ENCODE measurements around the gene UTF1. TPM values are rescaled to one million over a fixed set of nuclear protein-coding genes. Genes with fewer than 3 reads are reported as not detected.

UTF1 gene
- total and polyA plus RNA-seq, 2 of the 8 experiments (the other 6 are each of a cell fraction or from before 2014, with no cell fraction given) = 0.47 to 21.8 TPM

GRCh38 chr10:133189256-133189655 is 40.8 kb upstream of the UTF1 start (continued):
- no peak for TF ChIP-seq MAFK (IDR thresholded peaks at IDR 0.05; ENCODE audit: low read depth, low read length)
- TF ChIP-seq GABPA (IDR thresholded peaks at IDR 0.05; ENCODE audit: borderline replicate concordance, insufficient read depth, low read length) = no peak
- TF ChIP-seq RBBP5 (IDR thresholded peaks at IDR 0.05; ENCODE audit: borderline replicate concordance, low read depth, low read length) = no peak
